NCI-H2107 treated with DMSO at 0.1 percent for 48 hours (cell line): Measurements from ENCODE around the gene CDR2.
A peak's percentile ranks its signal among the peaks of the same experiment; 100 is the strongest.

Source experiments
- DNase-seq: peaks from one replicate; lab custom pipeline; 2025; ENCODE audit not compliant: unreplicated experiment; lab: John Stamatoyannopoulos, UW

Gene CDR2

GRCh38 chr16:22325598-22326368 is 48.6 kb downstream of the CDR2 start:
- no peak for DNase-seq

- no peak for DNase-seq
Measured at GRCh38 chr16:22324787-22325597, 49.4 kb downstream of the CDR2 start.

- no peak for DNase-seq
Measured at GRCh38 chr16:22323959-22324786, 50.2 kb downstream of the CDR2 start.

GRCh38 chr16:22323173-22323958 is 51.1 kb downstream of the CDR2 start:
- no peak for DNase-seq

GRCh38 chr16:22322741-22323140 is 51.7 kb downstream of the CDR2 start:
- DNase-seq = no peak

- DNase-seq = no peak
Measured at GRCh38 chr16:22322021-22322471, 52.4 kb downstream of the CDR2 start.

- peak; percentile 79 for DNase-seq
Measured at GRCh38 chr16:22321340-22322001, 52.9 kb downstream of the CDR2 start.

- DNase-seq = no peak
Measured at GRCh38 chr16:22320572-22321339, 53.7 kb downstream of the CDR2 start.

- no peak for DNase-seq
Measured at GRCh38 chr16:22318690-22319358, 55.6 kb downstream of the CDR2 start.

- no peak for DNase-seq
Measured at GRCh38 chr16:22317625-22318024, 56.8 kb downstream of the CDR2 start.

- no peak for DNase-seq
Measured at GRCh38 chr16:22317001-22317530, 57.4 kb downstream of the CDR2 start.

GRCh38 chr16:22316411-22316811 is 58.0 kb downstream of the CDR2 start:
- no peak for DNase-seq

- no peak for DNase-seq
Measured at GRCh38 chr16:22315979-22316378, 58.4 kb downstream of the CDR2 start.

GRCh38 chr16:22314661-22315626 is 59.5 kb downstream of the CDR2 start:
- DNase-seq = no peak

GRCh38 chr16:22313876-22314470 is 60.4 kb downstream of the CDR2 start:
- no peak for DNase-seq

- DNase-seq = no peak
Measured at GRCh38 chr16:22312897-22313781, 61.3 kb downstream of the CDR2 start.
